Endothelial cell of umbilical vein (primary cell): ENCODE data around the gene PEAR1. TPM values are rescaled to one million over a fixed set of nuclear protein-coding genes. Genes with fewer than 3 reads are reported as not detected.

Experiments used
- BruUV-seq: library from RNA; stranded (reverse); fragments of 400-500 nt; replicated peaks from 2 replicates; lab custom pipeline; 2021; lab: Mats Ljungman, UMichigan
- CTCF ChIA-PET: fragments of 300-600, 350-600 bp; sonication (Branson Sonifier 250); formaldehyde crosslinking; loops from one replicate; lab custom pipeline; 2021; ENCODE audit warnings: antibody characterized with exemption, inconsistent platforms; lab: Charles Lee
- POLR2A ChIA-PET: fragments of 300-600, 350-600 bp; sonication (Branson Sonifier 250); formaldehyde crosslinking; loops from one replicate; lab custom pipeline; 2021; ENCODE audit warnings: antibody characterized with exemption, inconsistent platforms; lab: Charles Lee
- DNase-seq: peaks from one replicate; pipeline ENCODE4 v3.0.0-alpha.2; 2011; ENCODE audit warnings: low read depth, low spot score
- FAIRE-seq: peaks from 2 replicates; lab custom pipeline; 2011; peaks lifted over from hg19 to GRCh38; lab: Jason Lieb, UNC
- H2AFZ ChIP-seq: 2 replicates; pipeline ENCODE4 v1.6.0; 2012; ENCODE audit warnings: low read depth, low read length, control low read depth, inconsistent platforms
- H3K27ac ChIP-seq: 2 replicates; pipeline ENCODE4 v1.5.1; 2011; ENCODE audit warnings: low read depth, mild to moderate bottlenecking, control low read depth, low read length, moderate library complexity; ENCODE audit not compliant: insufficient read depth
- H3K27me3 ChIP-seq, 2 experiments: 2 replicates each; pipeline versions ENCODE4 v1.6.0 to v1.6.1; 2011; ENCODE audit warnings: low read length in 2 of 2, mixed read lengths in 1 of 2; ENCODE audit not compliant: control insufficient read depth in 2 of 2, insufficient read depth in 2 of 2
- H3K36me3 ChIP-seq, 2 experiments: 2 replicates in 1 of 2; 3 replicates in 1 of 2; pipeline ENCODE4 v1.5.1; 2011; ENCODE audit warnings: low read length in 2 of 2, mild to moderate bottlenecking in 1 of 2, moderate library complexity in 1 of 2; ENCODE audit not compliant: control insufficient read depth in 2 of 2, insufficient read depth in 2 of 2; ENCODE audit errors: extremely low read depth in 1 of 2
- H3K4me1 ChIP-seq: 3 replicates; pipeline ENCODE4 v1.5.1; 2011; ENCODE audit warnings: mild to moderate bottlenecking, low read length; ENCODE audit not compliant: control insufficient read depth, insufficient read depth; ENCODE audit errors: extremely low read depth
- H3K4me2 ChIP-seq: 2 replicates; pipeline ENCODE4 v1.6.1; 2011; ENCODE audit warnings: low read length, control low read depth, mixed read lengths; ENCODE audit not compliant: insufficient read depth
- H3K4me3 ChIP-seq, 3 experiments: fragments of 200-600 bp in 1 of 3; sonication (generic), shearing (Covaris generic) in 1 of 3; replicated peaks in 1 of 3; 2 replicates each; pipeline ENCODE4 v1.5.1; 2011 to 2016; ENCODE audit warnings: control low read depth in 3 of 3, low read length in 3 of 3, mild to moderate bottlenecking in 2 of 3, inconsistent platforms in 1 of 3, low read depth in 1 of 3, moderate library complexity in 1 of 3; ENCODE audit not compliant: insufficient read depth in 1 of 3
- H3K79me2 ChIP-seq: 2 replicates; pipeline ENCODE4 v1.6.0; 2012; ENCODE audit warnings: low read length, inconsistent platforms; ENCODE audit not compliant: control insufficient read depth, insufficient read depth
- H3K9ac ChIP-seq: replicated peaks from 2 replicates; pipeline ENCODE3; 2011; ENCODE audit warnings: low read length, control low read depth; ENCODE audit not compliant: insufficient read depth; ENCODE audit errors: extremely low read depth
- H3K9me1 ChIP-seq: replicated peaks from 3 replicates; pipeline ENCODE4 v1.6.0; 2011; ENCODE audit warnings: mild to moderate bottlenecking, low read length; ENCODE audit not compliant: control insufficient read depth, insufficient read depth; ENCODE audit errors: extremely low read depth
- H3K9me3 ChIP-seq: replicated peaks from 2 replicates; pipeline ENCODE4 v1.5.1; 2012; ENCODE audit warnings: low read length, inconsistent platforms; ENCODE audit not compliant: control insufficient read depth, insufficient read depth
- H4K20me1 ChIP-seq: replicated peaks from 2 replicates; pipeline ENCODE3; 2011; ENCODE audit warnings: mild to moderate bottlenecking, low read length; ENCODE audit not compliant: control insufficient read depth, insufficient read depth; ENCODE audit errors: extremely low read depth
- EZH2 ChIP-seq: IDR thresholded peaks from 2 replicates; pipeline ENCODE4 v1.6.1; 2012; ENCODE audit warnings: borderline replicate concordance, low read depth, mild to moderate bottlenecking, moderate library complexity, low read length, inconsistent platforms; ENCODE audit not compliant: severe bottlenecking
- FOS ChIP-seq: IDR thresholded peaks from 2 replicates; pipeline ENCODE4 v1.6.1; 2011; ENCODE audit warnings: mild to moderate bottlenecking, low read length, moderate library complexity, borderline replicate concordance; ENCODE audit not compliant: insufficient read depth
- GATA2 ChIP-seq: IDR thresholded peaks from 2 replicates; pipeline ENCODE4 v1.7.0; 2011; ENCODE audit warnings: low read depth, mild to moderate bottlenecking, moderate library complexity, mixed read lengths, low read length; ENCODE audit not compliant: insufficient read length, insufficient read depth
- JUN ChIP-seq: IDR thresholded peaks from 2 replicates; pipeline ENCODE4 v1.6.1; 2011; ENCODE audit warnings: borderline replicate concordance, low read depth; ENCODE audit not compliant: insufficient read length, insufficient read depth
- MYC ChIP-seq: IDR thresholded peaks from one replicate; pipeline ENCODE4 v1.6.1; 2011; ENCODE audit warnings: mild to moderate bottlenecking, low read depth, low read length
- POLR2A ChIP-seq: IDR thresholded peaks from 2 replicates; pipeline ENCODE4 v1.6.1; 2012; ENCODE audit warnings: low read depth, mild to moderate bottlenecking, control low read depth, low read length
- POLR2AphosphoS5 ChIP-seq: IDR thresholded peaks from 2 replicates; pipeline ENCODE4 v1.6.1; 2012; ENCODE audit warnings: low read depth, mild to moderate bottlenecking, control low read depth, low read length, moderate library complexity; ENCODE audit not compliant: insufficient read depth
- dilution Hi-C: fragments of 300-500 bp; cut with MboI; formaldehyde crosslinking; loops from one replicate; pipeline ENCODE4 v1.15.0; 2019; ENCODE audit warnings: low sequenced_read_pairs; ENCODE audit not compliant: extremely low pct_ligation_motif_present
- intact Hi-C: fragments of 100-400 bp; cut with micrococcal nuclease; formaldehyde crosslinking; loops from one replicate; pipeline ENCODE4 v1.10.0; 2022
- polyA plus RNA-seq, 4 experiments: library from polyadenylated mRNA; depleted of rRNA in 3 of 4; stranded (reverse) in 3 of 4; unstranded in 1 of 4; fragments of >200 nt; gene quantifications; 2 replicates each; pipeline versions ENCODE4 v1.2.1 to v1.2.3, GENCODE V29; 2011 to 2012; ENCODE audit warnings: missing spikeins in 1 of 4
- total RNA-seq: library from RNA; stranded (reverse); gene quantifications from 2 replicates; pipeline ENCODE4 v1.2.3, GENCODE V29; 2021
- TF ChIP-seq, protein P1 (sequence below): IDR thresholded peaks from 2 replicates; pipeline ENCODE4 v1.6.1; 2011; ENCODE audit not compliant: insufficient read depth, insufficient read length
- TF ChIP-seq, protein P2 (sequence below), 2 donors: IDR thresholded peaks; 1 replicate in 1 of 2; 2 replicates in 1 of 2; pipeline ENCODE4 v1.5.1; 2011; ENCODE audit warnings: low read length in 2 of 2, mild to moderate bottlenecking in 2 of 2, moderate library complexity in 2 of 2, control low read depth in 1 of 2, inconsistent platforms in 1 of 2, low read depth in 1 of 2; ENCODE audit not compliant: insufficient read depth in 1 of 2; ENCODE audit errors: extremely low read depth in 1 of 2

PEAR1 gene
- total and polyA plus RNA-seq, 2 donors (not counting 3 experiments of a cell fraction or from before 2014, with no cell fraction given) = 90.7 to 106 TPM

DNA sequence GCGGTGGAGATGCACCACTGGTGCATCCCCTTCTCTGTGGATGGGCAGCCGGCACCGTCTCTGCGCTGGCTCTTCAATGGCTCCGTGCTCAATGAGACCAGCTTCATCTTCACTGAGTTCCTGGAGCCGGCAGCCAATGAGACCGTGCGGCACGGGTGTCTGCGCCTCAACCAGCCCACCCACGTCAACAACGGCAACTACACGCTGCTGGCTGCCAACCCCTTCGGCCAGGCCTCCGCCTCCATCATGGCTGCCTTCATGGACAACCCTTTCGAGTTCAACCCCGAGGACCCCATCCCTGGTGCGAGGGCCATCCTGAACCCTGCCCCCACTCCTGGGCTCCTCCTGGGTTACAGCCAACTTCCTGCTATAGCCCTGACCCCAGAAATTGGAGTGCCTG, 19.9 kb upstream of the PEAR1 start:
- CTCF ChIA-PET = interaction anchor here (1.2 to 2.2 kb wide), 3 partner anchors 14 to 148 kb away, joined by 7 to 9 read pairs (median 8); partner anchors contain the start of genes INSRR and NTRK1
- no peaks in the 10 kb centered on the region for H3K9me3 ChIP-seq
- POLR2A ChIA-PET = no interaction called here
- no peak overlapping the region for H3K9ac ChIP-seq
- H2AFZ ChIP-seq = no peak overlapping the region
- dilution Hi-C loops (no loop called here), intact Hi-C loops (no loop called here)
- FAIRE-seq (no peak), DNase-seq (no peak)
- TF ChIP-seq, protein P1, sequence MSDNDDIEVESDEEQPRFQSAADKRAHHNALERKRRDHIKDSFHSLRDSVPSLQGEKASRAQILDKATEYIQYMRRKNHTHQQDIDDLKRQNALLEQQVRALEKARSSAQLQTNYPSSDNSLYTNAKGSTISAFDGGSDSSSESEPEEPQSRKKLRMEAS = no peak
- no peak for TF ChIP-seq GATA2
- no peaks in the 10 kb centered on the region for H3K79me2 ChIP-seq
- no peak overlapping the region for H3K27ac ChIP-seq
- no peaks in the 10 kb centered on the region for H3K36me3 ChIP-seq
- no peak overlapping the region for H3K4me3 ChIP-seq
- no TSS peak for BruUV-seq
- H3K9me1 ChIP-seq = no peaks in the 10 kb centered on the region
- H3K27me3 ChIP-seq = peaks cover 4 to 12% of the 10 kb centered on the region in 2 experiments
- no peaks in the 10 kb centered on the region for H4K20me1 ChIP-seq
- no peak overlapping the region for H3K4me2 ChIP-seq
- H3K4me1 ChIP-seq = peaks cover 17% of the 10 kb centered on the region

DNA sequence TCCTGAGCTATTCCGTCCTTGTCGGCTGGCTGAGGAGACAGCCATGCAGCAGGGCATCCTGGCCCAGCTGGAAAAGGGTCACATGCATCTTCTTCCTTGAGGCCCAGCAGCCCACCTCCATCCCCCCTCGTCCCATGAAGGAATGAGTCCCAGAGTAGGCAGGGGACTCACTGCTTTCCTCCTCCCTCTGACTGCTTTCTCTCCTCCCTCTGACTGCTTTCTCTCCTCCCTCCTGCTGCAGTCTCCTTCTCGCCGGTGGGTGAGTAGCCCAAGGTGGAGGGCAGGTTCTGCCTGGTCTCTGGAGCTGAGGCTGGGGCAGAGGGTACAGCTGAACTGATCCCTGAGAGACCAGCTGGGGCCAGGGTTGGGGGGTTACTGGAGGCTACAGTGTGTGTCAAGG, 19.4 kb upstream of the PEAR1 start:
- Histone ChIP-seq H3K4me3 (no peak overlapping the region), H3K27me3 (peaks cover 4 to 12% of the 10 kb centered on the region in 2 experiments), H3K9me3 (no peaks in the 10 kb centered on the region), H3K79me2 (no peaks in the 10 kb centered on the region), H3K4me1 (peaks cover 17% of the 10 kb centered on the region), H4K20me1 (no peaks in the 10 kb centered on the region), H3K36me3 (no peaks in the 10 kb centered on the region), H3K4me2 (no peak overlapping the region), H3K9ac (no peak overlapping the region), H3K9me1 (no peaks in the 10 kb centered on the region), H2AFZ (no peak overlapping the region), H3K27ac (no peak overlapping the region)
- POLR2A ChIA-PET = no interaction called here
- dilution Hi-C loops (no loop called here), intact Hi-C loops (no loop called here)
- DNase-seq (no peak), FAIRE-seq (no peak)
- BruUV-seq = no TSS peak
- CTCF ChIA-PET = interaction anchor here (1.0 to 2.2 kb wide), 4 partner anchors 14 to 148 kb away, joined by 4 to 9 read pairs (median 8); partner anchors contain the start of genes INSRR and NTRK1
- TF ChIP-seq FOS (no peak), POLR2A (no peak), EZH2 (no peak), GATA2 (no peak), MYC (no peak), JUN (no peak), POLR2AphosphoS5 (no peak)
- TF ChIP-seq, protein P1 = no peak
- TF ChIP-seq, protein P2, sequence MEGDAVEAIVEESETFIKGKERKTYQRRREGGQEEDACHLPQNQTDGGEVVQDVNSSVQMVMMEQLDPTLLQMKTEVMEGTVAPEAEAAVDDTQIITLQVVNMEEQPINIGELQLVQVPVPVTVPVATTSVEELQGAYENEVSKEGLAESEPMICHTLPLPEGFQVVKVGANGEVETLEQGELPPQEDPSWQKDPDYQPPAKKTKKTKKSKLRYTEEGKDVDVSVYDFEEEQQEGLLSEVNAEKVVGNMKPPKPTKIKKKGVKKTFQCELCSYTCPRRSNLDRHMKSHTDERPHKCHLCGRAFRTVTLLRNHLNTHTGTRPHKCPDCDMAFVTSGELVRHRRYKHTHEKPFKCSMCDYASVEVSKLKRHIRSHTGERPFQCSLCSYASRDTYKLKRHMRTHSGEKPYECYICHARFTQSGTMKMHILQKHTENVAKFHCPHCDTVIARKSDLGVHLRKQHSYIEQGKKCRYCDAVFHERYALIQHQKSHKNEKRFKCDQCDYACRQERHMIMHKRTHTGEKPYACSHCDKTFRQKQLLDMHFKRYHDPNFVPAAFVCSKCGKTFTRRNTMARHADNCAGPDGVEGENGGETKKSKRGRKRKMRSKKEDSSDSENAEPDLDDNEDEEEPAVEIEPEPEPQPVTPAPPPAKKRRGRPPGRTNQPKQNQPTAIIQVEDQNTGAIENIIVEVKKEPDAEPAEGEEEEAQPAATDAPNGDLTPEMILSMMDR (IDR thresholded peaks at IDR 0.05; ENCODE audit: extremely low read depth in 1 of 2, insufficient read depth in 1 of 2, low read depth in 1 of 2, low read length in 2 of 2) = no peak
